PC-9 (cell line): ENCODE results near the gene TOX3.

Source experiments
- EZH2 ChIP-seq: fragments of 200-600 bp; sonication (generic); IDR thresholded peaks from 2 replicates; pipeline ENCODE4 v1.8.0; 2017; ENCODE audit warnings: antibody characterized with exemption, low read depth
- TF ChIP-seq, protein P1 (sequence below): fragments of 200-600 bp; sonication (generic); conservative IDR thresholded peaks from 2 replicates; pipeline ENCODE4 v1.6.1; 2017; ENCODE audit warnings: mixed run types, antibody characterized with exemption, mild to moderate bottlenecking, moderate library complexity

DNA sequence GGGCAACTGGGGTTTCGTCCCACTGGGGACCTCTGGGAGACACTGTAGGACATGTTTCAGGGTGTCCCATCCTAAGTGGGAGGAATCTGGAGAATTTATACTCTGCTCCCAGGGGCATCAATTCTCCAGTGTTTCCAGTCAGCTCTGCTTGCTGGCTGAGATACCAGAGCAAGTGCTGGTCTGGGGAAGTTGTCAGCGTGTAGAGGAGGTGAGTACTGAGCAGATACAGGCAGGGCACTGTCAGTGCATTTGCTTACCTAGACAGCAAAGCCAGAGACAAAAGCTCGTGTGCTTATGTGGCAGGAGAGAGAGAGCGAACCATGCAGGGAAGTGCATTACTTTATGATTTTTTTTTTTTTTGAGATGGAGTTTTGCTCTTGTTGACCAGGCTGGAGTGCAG lies 20.2 kb upstream of the TOX3 start:
- TF ChIP-seq, protein P1, sequence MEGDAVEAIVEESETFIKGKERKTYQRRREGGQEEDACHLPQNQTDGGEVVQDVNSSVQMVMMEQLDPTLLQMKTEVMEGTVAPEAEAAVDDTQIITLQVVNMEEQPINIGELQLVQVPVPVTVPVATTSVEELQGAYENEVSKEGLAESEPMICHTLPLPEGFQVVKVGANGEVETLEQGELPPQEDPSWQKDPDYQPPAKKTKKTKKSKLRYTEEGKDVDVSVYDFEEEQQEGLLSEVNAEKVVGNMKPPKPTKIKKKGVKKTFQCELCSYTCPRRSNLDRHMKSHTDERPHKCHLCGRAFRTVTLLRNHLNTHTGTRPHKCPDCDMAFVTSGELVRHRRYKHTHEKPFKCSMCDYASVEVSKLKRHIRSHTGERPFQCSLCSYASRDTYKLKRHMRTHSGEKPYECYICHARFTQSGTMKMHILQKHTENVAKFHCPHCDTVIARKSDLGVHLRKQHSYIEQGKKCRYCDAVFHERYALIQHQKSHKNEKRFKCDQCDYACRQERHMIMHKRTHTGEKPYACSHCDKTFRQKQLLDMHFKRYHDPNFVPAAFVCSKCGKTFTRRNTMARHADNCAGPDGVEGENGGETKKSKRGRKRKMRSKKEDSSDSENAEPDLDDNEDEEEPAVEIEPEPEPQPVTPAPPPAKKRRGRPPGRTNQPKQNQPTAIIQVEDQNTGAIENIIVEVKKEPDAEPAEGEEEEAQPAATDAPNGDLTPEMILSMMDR: no peak
- TF ChIP-seq EZH2: no peak
